H4 (cell line): ENCODE results near the gene RNF17. TPM values are rescaled to one million over a fixed set of nuclear protein-coding genes. Genes with fewer than 3 reads are reported as not detected.
A peak's percentile ranks its signal among the peaks of the same experiment; 100 is the strongest.
"Not testable (repeated sequence)": the region's sequence is repeated elsewhere in the genome, so short reads cannot be mapped to it uniquely, and the experiment has no call there.

Experiments
- DNase-seq: peaks from one replicate; pipeline ENCODE4 v3.0.0-alpha.2; 2015; ENCODE audit warnings: low spot score
- total RNA-seq: library from RNA; depleted of rRNA; stranded (reverse); fragments of >200 nt; shearing (Covaris generic); gene quantifications from 2 replicates; pipeline ENCODE4 v1.2.3, GENCODE V29; 2014; rRNA removed

The RNF17 gene
- not detected in 2 replicates for total RNA-seq

- DNase-seq = no peak
Observed at GRCh38 chr13:24763596-24764275, at the start of gene RNF17. Gene RNF17 (plus strand): TSS chr13:24764169. CDS start chr13:24764204, 35 bp downstream.

- DNase-seq = no peak
Observed at GRCh38 chr13:24716011-24716410, 48.0 kb upstream of the RNF17 start.

- DNase-seq = no peak
Observed at GRCh38 chr13:24716446-24716845, 47.5 kb upstream of the RNF17 start.

- DNase-seq = no peak
Observed at GRCh38 chr13:24717217-24717616, 46.8 kb upstream of the RNF17 start.

GRCh38 chr13:24718192-24718965, 45.6 kb upstream of the RNF17 start:
- no peak for DNase-seq

- DNase-seq = no peak
Observed at GRCh38 chr13:24719139-24719538, 44.8 kb upstream of the RNF17 start.

- DNase-seq = no peak
Observed at GRCh38 chr13:24723206-24723605, 40.8 kb upstream of the RNF17 start.

GRCh38 chr13:24724714-24725113, 39.3 kb upstream of the RNF17 start:
- no peak for DNase-seq

- DNase-seq = no peak
Observed at GRCh38 chr13:24725379-24725778, 38.6 kb upstream of the RNF17 start.

GRCh38 chr13:24727731-24728601, 36.0 kb upstream of the RNF17 start:
- DNase-seq = peak; percentile 73

- DNase-seq = not testable (repeated sequence)
Observed at GRCh38 chr13:24730873-24731567, 32.9 kb upstream of the RNF17 start.

- no peak for DNase-seq
Observed at GRCh38 chr13:24734950-24735349, 29.0 kb upstream of the RNF17 start.

GRCh38 chr13:24737042-24737441, 26.9 kb upstream of the RNF17 start:
- DNase-seq = no peak

- DNase-seq = no peak
Observed at GRCh38 chr13:24738366-24738847, 25.6 kb upstream of the RNF17 start.

- no peak for DNase-seq
Observed at GRCh38 chr13:24740014-24740890, 23.7 kb upstream of the RNF17 start.

GRCh38 chr13:24741016-24741662, 22.8 kb upstream of the RNF17 start:
- peak; percentile 16 for DNase-seq

- no peak for DNase-seq
Observed at GRCh38 chr13:24741791-24742190, 22.2 kb upstream of the RNF17 start.

- DNase-seq = no peak
Observed at GRCh38 chr13:24742294-24742693, 21.7 kb upstream of the RNF17 start.

- no peak for DNase-seq
Observed at GRCh38 chr13:24742977-24743376, 21.0 kb upstream of the RNF17 start.

GRCh38 chr13:24744247-24744646, 19.7 kb upstream of the RNF17 start:
- DNase-seq = no peak
